Activated CD4-positive, alpha-beta T cell treated with anti-CD3 and anti-CD28 coated beads, Interleukin-2, amount 50 U/mL, for 1 hour (primary cell): ENCODE results near the gene PDZD2.

ENCODE experiments used
- DNase-seq: peaks from one replicate; pipeline ENCODE4 v3.0.0-alpha.2; 2020

The PDZD2 gene

DNA sequence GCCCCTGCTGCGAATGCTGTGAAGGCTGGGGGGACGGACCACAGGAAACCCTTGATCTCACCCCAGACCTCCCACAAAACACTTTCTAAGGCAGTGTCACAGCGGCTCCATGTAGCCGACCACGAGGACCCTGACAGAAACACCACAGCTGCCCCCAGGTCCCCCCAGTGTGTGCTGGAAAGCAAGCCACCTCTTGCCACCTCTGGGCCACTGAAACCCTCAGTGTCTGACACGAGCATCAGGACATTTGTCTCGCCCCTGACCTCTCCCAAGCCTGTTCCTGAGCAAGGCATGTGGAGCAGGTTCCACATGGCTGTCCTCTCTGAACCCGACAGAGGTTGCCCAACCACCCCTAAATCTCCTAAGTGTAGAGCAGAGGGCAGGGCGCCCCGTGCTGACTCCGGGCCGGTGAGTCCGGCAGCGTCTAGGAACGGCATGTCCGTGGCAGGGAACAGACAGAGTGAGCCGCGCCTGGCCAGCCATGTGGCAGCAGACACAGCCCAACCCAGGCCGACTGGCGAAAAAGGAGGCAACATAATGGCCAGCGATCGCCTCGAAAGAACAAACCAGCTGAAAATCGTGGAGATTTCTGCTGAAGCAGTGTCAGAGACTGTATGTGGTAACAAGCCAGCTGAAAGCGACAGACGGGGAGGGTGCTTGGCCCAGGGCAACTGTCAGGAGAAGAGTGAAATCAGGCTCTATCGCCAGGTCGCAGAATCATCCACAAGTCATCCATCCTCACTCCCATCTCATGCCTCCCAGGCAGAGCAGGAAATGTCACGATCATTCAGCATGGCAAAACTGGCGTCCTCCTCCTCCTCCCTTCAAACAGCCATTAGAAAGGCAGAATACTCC is 450.4 kb downstream of the PDZD2 start:
- DNase-seq: no peak

DNA sequence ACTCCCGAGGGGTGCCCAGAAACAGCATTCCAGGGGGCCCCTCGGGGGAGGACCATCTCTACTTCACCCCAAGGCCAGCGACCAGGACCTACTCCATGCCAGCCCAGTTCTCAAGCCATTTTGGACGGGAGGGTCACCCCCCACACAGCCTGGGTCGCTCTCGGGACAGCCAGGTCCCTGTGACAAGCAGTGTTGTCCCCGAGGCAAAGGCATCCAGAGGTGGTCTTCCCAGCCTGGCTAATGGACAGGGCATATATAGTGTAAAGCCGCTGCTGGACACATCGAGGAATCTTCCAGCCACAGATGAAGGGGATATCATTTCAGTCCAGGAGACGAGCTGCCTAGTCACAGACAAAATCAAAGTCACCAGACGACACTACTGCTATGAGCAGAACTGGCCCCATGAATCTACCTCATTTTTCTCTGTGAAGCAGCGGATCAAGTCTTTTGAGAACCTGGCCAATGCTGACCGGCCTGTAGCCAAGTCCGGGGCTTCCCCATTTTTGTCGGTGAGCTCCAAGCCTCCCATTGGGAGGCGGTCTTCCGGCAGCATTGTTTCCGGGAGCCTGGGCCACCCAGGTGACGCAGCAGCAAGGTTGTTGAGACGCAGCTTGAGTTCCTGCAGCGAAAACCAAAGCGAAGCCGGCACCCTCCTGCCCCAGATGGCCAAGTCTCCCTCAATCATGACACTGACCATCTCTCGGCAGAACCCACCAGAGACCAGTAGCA is 451.3 kb downstream of the PDZD2 start:
- no peak for DNase-seq

DNA sequence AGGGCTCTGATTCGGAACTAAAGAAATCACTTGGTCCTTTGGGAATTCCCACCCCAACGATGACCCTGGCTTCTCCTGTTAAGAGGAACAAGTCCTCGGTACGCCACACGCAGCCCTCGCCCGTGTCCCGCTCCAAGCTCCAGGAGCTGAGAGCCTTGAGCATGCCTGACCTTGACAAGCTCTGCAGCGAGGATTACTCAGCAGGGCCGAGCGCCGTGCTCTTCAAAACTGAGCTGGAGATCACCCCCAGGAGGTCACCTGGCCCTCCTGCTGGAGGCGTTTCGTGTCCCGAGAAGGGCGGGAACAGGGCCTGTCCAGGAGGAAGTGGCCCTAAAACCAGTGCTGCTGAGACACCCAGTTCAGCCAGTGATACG is 451.8 kb downstream of the PDZD2 start:
- DNase-seq: no peak

DNA sequence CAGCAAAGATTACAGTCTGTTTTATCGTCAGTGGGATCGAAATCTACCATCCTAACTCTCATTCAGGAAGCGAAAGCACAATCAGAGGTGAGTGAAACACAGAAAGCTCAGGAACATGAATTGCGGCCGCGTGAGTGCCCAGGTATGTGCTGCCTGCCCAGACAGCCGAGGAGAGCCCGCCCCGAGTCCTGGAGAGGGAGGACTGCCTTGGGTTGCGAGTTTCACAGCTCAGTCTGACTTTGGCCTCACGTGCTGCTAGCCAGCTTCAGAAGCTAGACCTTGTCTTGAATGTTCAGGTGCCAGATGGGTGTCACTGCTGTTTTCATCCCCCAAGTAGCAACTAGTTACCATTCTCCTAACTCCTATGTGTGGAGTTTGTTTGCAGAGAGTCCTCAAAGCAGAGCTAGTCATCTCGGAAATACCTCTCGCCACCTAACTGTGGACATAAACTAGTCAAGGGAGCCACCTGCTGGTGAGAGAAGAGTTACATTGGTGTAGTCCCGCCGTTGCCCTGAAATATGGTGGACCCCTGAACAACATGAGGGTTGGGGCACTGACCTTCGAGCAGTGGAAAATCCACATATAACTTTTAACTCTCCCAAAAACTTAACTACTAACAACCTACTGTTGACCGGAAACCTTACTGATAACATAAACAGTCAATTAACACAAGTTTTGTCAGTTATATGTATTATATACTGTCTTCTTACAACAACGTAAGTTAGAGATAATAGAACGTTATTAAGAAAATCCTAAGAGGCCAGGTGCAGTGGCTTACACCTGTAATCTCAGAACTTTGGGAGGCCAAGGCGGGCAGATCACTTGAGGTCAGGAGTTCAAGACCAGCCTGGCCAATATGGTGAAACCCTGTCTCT is 454.2 kb downstream of the PDZD2 start:
- DNase-seq: peak; percentile 52

DNA sequence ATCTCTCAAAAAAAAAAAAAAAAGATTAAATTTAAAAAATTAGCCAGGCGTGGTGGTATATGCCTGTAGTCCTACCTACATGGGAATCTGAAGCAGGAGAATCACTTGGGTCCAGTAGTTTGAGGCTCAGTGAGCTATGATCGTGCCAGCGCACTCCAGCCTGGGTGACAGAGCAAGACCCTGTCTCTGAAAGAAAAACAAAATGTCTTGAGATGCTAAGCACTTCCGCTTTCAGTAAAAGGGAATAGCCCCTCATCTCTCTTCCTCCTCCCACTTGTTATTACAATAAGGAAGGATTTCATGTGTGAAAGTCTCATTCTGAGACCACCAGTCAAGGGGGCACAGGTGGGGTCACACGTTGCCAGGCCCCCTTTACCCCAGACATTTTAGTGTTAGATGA is 455.8 kb downstream of the PDZD2 start:
- no peak for DNase-seq

DNA sequence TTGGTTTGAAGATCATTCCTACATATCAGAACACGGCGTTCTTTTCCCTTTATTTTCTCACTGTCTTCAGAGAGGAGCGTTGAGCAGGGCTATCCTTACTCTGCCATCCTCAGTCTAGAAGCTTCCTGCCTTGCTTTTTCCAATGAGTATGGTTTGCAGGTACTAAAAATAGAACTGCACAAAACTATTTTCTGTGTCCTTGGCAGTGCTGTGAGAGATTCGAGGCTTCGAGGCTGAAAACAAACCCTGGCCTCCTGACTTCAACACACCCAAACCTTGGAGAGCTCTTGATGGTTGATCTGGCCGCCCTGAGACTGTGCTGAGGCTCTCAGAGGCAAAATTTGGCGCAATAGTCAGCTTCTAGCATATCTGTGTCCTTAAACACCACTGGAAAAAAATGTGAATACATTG is 456.3 kb downstream of the PDZD2 start:
- DNase-seq: no peak

DNA sequence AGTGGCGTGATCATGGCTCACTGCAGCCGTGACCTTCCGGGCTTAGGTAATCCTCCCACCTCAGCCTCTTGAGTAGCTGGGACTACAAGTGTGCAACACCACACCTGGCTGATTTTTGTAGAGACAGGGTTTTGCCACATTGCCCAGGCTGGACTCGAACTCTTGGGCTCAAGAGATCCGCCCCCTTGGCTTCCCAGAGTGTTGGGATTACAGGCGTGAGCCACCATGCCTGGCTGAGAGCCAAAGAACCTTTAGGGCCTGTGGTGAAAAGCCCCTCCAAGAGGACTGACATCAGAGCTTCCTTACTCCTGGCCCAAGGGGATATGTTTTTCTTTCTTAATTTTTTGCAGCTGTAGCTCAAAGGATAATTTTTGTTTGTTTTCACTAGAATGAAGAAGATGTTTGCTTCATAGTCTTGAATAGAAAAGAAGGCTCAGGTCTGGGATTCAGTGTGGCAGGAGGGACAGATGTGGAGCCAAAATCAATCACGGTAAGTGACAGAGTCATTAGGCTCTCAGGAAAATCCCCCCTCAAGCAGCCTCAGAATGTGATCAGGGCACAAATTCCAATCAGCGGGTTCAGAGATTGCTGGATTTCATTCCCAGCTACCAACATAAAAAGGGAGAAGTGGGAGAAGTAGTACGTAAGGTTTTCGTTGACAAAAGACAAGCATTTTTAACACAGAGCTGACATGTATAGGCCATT is 458.1 kb downstream of the PDZD2 start:
- DNase-seq: no peak

DNA sequence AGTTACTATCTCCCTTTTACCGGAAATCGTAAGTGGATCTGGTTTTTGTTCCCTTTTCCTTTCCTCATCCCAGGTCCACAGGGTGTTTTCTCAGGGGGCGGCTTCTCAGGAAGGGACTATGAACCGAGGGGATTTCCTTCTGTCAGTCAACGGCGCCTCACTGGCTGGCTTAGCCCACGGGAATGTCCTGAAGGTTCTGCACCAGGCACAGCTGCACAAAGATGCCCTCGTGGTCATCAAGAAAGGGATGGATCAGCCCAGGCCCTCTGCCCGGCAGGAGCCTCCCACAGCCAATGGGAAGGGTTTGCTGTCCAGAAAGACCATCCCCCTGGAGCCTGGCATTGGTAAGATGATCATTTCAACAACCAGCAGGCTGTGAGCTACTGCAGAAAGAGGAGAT is 459.4 kb downstream of the PDZD2 start:
- no peak for DNase-seq

DNA sequence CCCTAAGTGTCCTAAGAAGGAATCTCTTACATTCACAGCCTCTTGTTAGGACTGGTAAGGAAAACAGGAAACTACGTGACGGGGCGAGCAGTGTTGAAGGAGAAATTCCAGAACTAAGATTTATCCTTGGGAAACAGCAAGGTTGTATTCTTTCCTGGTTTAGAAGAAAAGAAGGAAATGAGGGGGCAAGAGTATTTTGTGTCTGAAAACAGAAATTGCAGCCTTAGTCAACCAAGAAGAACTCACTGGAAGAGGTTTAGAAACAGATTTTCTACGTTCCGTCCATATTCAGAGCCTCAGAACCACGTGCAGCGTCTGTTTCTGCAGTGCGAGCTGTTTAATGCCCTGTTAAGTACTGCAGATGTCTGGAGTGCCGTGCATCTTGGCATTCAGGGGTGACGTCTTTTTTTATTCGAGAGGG is 460.0 kb downstream of the PDZD2 start:
- no peak for DNase-seq

DNA sequence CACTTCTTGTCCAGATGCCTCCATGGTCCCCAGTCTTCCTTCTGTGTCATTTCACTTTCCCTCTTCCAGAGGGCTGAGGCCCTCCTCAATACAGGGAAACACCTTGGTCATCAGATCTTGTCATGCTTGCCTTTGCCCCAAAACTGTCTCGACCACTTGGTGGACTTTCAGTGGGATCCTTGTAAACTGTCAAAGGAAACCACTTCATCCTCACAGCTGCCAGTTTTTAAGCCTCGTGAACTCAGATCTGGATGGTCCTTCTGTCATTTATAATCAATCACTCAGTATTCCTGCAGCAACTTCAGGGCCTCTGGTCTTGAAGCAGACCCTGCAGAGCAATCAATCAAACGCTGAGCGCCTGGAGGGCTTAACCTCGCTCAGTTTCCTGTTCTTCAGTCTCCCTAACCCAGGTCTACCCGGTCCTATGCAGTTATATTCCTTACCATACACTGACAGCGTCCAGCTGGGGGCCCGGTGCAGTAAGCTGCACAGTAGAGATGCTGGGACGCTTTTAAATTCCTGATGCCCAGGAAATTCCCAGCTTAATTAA is 460.6 kb downstream of the PDZD2 start:
- no peak for DNase-seq

DNA sequence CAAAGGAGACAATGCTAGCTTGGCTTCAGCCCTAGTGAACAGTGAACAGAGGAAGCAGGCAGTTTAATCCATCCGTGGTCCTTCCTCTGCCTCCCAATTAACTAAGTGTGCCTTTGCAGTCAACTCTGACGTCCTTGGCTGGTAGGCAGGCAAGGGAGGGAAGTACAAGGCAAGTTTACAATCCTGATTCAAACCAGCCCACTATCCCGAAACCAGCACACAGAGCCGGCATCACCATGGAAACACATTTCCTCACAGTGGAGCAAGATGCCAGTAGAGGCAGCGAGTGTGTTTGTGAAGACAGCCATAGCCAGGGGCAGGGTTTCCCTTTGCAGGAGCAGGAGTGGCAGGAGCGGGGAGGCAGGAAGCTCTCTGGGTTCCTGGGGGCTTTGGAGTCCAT is 461.3 kb downstream of the PDZD2 start:
- DNase-seq: no peak

DNA sequence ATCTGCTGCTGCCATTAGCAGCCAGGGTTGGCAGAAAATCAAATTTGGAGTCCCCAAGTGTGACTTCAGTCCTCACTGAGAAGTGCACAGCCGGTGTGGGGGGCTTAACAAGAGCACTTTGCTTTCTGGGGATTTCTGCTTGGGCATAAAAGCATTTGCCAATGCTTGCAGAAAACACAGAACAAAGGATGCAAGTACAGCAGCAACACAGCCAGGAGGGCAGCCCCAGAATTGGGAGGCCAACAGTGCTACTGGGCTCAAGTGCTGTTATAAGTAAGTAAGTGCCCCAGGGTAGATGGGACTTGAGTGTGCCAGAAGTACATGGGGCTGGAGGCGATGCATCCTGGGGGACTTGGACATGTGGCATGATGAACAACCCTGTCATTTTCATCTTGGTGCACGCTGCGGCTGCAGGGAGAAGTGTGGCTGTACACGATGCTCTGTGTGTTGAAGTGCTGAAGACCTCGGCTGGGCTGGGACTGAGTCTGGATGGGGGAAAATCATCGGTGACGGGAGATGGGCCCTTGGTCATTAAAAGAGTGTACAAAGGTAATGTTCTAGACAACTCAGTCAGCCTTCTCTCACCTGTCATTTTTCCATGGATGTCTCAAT is 461.9 kb downstream of the PDZD2 start:
- no peak for DNase-seq

DNA sequence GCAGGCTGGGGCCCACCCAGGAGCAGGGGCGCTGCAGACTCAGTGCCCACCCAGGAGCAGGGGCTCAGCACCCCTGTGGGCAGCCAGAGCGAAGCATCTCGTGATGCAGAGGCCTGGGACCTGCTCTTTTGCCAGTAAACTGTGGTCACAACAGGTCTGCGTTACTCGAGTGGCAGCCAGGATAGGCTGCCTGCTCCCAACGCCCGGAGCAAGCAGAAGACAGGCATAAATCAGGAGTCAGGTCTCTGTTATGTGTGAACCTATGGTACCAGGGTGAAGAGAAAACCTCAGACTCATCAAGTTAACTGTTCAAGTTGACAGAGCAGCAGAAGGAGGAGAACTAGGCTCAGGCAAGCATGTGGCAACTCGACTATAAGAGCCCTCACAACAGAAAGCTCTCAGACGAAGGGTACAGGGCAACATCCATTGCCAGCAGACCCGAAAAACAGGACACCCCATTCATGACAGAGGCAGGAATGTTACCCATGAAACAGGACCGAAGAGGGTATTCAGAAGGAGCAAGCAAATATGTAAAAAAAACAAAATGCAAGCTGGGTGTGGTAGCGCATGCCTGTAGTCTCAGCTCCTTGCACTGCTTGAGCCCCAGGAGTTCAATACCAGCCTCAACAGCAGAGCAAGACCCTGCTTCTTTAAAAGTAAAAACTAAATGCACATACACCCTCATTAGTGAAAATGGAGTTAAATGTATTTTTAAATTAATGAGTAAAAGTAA is 463.5 kb downstream of the PDZD2 start:
- DNase-seq: no peak

DNA sequence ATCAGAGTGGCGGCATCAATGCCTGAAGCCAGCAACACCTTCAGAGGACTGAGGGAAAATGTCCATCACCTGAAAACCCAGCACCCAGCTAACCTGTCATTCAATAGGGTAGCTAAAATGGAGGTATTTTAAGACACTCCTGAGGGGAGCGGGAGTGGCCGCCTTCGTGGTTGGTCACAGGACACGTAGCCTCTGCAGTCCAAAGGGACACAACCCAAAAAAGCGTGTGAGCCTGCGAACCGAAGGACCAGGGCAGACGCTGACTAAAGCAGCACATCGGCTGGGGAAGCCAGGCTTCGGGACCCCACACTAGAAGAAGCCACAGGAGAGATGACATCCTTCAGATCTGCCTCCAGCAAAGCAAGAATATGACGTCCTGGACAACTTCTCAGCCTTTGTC is 464.6 kb downstream of the PDZD2 start:
- no peak for DNase-seq

DNA sequence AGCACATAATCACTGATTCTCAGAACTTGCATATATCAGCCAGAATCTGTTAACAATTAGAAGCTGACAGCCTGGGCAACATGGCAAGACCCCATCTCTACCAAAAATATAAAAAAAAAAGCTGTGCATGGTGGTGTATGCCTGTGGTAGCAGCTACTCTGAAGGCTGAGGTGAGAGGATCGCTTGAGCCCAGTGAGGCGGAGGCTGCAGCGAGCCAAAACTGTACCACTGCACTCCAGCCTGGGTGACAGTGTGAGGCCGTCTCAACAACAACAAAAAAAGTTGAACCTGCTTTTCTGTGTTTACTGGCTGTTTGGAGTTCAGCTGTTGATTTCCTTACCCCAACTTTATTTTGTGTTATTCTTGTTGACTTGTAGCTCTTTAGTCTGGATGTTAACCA is 468.4 kb downstream of the PDZD2 start:
- no peak for DNase-seq

DNA sequence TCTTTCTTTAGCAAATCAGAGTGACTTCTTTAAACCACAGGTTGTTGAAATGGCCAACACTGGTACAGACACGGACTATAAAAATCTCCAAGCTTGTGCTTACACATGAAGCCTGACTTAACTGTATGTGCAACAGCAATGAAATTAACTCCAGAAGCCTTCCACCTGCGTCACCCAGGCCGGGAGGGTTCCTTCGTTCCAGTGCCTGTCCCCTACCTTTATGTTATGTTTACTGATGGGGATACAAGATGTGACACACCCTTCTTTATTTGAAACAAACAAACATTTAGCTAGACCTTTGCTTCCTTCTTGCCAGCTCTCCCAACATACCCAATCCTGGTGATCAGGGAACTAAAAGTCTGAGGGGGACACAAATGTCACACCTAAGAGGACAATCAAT is 469.2 kb downstream of the PDZD2 start:
- no peak for DNase-seq

DNA sequence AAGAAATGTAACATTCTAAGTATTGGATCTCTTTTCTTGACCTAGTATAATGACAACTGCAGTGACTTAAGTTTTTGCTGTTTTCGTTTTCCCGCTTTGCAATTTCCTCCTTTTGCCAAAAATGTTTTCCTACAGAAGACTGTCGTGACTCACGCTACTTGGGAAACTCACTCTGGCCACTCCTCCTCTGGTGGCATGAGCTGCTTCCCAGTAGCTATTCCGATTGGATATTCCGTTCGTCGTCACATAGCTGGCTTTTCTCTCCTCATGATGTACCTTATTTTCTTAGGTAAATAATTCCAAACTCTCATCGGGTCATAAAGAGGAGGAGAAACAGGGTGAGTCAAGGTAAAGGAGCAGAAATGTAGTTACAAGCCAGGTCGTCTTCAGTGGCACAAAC is 470.3 kb downstream of the PDZD2 start:
- no peak for DNase-seq

DNA sequence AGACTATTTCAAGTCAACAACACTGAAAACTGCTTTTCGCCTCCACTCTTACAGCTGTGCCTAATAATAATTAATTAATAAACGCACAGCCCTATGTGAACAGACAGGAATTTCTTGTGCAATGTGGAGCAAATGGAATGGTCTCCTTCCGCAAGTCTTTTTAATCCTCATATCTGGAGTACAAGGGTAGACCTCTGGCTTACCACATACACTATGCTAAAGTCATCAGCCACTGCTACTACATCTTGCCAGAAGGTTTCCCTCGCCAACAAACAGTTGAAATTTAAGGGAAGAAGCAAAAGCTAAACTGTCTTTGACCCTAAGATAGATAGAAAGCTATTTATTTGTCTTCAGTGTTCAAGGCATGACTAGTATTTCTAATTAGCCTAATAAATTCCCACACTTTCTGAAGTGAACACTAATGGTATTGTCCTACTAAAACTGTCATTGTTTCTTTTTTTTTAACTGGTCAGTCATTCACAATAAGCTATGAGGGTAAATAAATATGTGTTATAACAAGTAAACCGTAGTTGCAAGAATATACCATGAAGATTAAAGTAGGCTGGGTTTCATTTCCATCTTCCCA is 471.3 kb downstream of the PDZD2 start:
- no peak for DNase-seq

DNA sequence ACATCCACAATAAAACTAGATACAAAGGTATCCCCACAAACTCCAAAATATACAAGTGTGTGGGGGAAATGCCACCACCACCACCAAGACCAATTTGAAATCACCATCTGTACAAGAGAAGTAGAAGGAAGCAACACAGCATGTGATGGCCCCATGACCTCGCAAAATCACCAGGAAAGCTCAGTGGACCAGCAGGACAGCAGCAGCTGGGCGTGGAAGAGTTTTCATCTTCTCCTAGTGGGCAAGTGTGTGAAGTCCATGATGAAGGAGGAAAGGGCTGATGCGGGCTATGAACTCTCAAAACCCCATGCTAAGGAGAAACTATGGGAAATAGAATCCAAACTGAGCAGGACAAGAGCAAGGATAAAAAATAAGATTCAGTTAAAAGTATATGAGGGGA is 477.1 kb downstream of the PDZD2 start:
- DNase-seq: no peak

DNA sequence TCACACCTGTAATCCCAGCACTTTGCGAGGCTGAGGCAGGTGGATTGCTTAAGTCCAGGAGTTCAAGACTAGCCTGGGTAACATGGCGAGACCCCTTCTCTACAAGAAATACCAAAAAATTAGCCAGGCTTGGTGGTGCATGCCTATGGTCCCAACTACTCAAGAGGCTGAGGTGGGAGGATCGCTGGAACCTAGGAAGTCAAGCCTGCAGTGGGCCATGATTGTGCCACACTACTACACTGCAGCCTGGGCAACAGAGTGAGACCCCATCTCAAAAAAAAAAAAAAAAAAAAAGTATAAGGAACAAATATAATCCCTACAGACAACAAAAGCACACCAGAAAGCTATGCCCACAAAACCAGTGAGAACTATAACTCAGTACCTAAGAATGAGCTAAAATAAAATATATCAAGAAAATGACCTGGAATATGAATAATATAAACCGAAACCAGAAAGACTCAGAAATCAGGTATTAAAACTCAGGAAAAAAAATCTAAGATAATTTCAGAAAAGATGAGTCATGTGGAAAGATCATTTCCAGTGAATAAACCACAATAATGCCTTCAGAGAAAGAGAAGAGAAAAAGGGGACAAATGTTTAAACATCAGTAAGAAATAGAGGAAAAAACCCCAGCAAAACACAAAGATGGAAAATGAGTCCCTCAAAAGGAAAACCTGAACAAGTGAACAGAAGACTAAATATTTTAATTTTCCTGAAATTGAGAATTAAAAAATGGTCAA is 477.8 kb downstream of the PDZD2 start:
- DNase-seq: no peak
